ENCODE measurements around the gene ADH7. TPM values are rescaled to one million over a fixed set of nuclear protein-coding genes. Genes with fewer than 3 reads are reported as not detected.
"Not testable (repeated sequence)": the region's sequence is repeated elsewhere in the genome, so short reads cannot be mapped to it uniquely, and the experiment has no call there.

Gene ADH7
- total RNA-seq, 1 experiment from 2014 or later, result not detected

DNA sequence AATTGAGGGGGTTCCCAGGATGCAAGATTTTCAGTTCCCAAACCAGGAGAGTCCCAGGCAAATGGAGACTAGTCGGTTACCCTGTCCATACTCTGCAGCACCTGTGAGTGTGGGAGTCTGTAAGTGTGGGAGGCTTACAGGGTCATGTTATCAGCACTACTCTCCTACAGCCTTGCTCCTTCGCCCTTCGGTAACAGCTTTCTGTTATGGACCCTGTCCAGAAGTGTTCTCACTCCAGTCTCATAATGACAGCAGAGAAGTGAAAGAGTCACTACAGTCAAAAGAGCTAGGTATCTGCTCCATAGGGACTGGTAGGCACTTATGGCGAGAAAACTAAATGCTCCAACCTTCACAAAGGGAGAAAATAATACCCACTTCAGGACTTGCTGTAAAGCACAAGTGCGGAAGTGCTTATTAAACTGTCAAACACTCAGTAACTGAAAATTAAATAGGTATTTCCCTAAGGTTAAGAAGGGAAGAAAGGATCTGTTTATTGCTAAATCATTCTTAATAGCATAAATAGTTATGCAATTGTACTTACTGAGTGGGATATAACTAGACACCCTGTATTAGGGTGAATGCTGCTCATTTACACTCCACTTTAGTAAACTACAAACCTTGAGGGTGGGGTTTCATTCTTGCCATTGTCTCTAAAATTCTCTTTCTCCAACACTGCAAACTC is 2.7 kb upstream of the ADH7 start:
- no peak for DNase-seq
- H3K9me3 ChIP-seq, result no peaks in the 10 kb centered on the region
- no peaks in the 10 kb centered on the region for H3K27me3 ChIP-seq
- no peaks in the 10 kb centered on the region for H3K36me3 ChIP-seq
- H3K4me3 ChIP-seq, result no peak overlapping the region

DNA sequence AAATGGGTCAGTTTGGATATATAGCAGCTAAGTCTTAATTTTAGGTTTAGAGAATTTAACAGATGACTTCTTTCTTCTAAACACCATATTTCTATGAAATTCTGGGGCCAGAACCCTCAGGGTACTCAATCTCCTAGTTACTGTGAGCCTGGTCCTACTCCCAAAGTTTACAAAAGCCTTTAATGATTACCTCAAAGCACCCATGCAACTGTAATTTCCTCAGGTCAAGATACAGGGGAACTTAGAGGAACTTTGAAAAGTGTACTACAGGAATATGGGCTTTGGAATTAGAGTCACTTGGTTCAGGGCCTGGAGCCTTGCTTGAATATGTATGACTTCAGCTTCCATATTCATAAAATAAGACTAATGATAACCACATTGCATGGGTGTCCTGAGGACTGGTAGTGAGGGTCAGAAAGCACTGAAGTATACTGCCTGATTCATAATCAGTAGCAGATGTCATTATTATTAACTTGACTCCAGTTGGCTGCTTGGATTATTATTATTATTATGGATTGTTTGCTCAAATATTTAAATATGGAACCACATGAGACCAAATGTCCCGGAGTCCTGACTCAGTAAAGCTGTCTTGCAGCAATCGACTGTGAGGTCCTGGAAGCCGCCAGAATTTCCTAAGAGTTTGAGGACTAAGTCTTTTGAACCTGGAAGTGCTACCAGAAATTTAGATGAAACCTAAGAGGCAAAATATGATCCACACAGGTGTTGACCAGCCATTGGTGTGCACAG is 2.0 kb upstream of the ADH7 start:
- DNase-seq, result no peak
- Histone ChIP-seq H3K9me3 (no peaks in the 10 kb centered on the region), H3K4me3 (no peak overlapping the region), H3K27me3 (no peaks in the 10 kb centered on the region), H3K36me3 (no peaks in the 10 kb centered on the region)

DNA sequence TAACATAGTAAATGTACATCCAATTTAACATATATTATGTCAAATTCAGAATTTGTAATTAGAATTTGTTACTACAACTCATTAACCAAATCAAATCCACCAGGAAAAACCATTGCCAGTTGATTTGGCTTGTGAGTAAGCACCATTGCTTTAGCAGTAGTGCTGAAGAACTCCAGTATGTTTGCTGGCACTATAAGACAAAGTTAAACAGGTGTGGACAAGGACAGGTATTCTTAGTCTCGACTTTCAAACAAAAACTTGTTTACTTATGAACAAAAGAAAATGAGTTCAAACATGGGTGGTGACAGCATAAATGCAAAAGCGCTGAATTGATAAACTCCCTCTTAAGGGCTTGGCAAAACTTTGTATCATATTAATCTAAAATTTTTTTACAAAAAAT is 1.3 kb upstream of the ADH7 start:
- Histone ChIP-seq H3K27me3 (no peaks in the 10 kb centered on the region), H3K4me3 (no peak overlapping the region), H3K36me3 (no peaks in the 10 kb centered on the region), H3K9me3 (no peaks in the 10 kb centered on the region)
- DNase-seq, result no peak

DNA sequence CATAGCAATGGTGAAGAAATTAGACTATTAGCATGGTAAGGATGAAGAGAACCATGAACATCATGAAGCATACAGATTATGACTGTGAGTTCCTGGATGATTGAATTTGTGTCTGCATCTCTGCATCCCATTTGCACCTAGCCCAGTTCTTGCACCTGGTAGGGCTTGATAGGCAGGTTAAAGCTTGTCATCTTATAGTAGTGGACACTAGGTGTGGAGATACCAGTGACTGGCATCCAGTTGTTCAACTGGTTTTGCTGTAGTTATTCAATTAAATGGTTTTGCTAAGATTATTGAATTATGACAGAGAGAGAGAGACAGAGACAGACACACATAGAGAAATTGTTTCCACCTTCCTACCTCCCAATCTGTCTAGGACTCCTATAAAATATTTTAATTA is 5.0 kb downstream of the ADH7 start:
- Histone ChIP-seq H3K4me3 (no peak overlapping the region), H3K36me3 (no peaks in the 10 kb centered on the region), H3K9me3 (no peaks in the 10 kb centered on the region), H3K27me3 (no peaks in the 10 kb centered on the region)
- DNase-seq, result no peak

DNA sequence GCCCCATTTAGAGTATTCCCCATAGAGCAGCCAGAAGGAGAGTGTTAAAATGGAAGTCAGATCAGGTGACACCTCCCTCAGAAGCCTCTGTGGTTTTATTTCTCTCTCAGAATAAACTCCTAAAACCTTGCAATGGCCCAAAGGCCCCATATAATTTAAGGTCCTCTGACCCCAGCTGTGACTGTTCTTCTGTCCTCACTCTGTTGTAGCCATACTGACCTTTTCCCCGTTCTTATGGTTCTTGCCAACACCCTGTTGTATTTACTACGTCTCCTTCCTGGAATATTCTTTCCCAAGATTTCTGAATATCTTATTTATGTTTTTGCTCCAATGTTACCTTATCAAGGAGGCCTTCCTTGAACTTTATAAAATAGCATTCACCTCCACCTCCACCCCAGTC is 18.0 kb downstream of the ADH7 start:
- no peaks in the 10 kb centered on the region for H3K36me3 ChIP-seq
- H3K4me3 ChIP-seq, result no peak overlapping the region
- DNase-seq, result no peak
- H3K27me3 ChIP-seq, result no peaks in the 10 kb centered on the region
- no peaks in the 10 kb centered on the region for H3K9me3 ChIP-seq

DNA sequence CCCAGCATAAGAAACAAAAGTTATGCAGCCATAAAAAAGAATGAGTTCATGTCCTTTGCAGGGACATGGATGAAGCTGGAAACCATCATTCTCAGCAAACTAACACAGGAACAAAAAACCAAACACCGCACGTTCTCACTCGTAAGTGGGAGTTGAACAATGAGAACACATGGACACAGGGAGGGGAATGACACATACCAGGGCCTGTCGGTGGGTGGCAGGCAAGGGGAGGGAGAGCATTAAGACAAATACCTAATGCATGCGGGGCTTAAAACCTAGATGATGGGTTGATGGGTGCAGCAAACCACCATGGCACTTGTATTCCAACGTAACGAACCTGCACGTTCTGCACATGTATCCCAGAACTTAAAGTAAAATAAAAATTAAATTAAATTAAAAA is 19.4 kb downstream of the ADH7 start:
- not testable (repeated sequence) for H3K36me3 ChIP-seq, H3K4me3 ChIP-seq, H3K27me3 ChIP-seq, H3K9me3 ChIP-seq, DNase-seq

DNA sequence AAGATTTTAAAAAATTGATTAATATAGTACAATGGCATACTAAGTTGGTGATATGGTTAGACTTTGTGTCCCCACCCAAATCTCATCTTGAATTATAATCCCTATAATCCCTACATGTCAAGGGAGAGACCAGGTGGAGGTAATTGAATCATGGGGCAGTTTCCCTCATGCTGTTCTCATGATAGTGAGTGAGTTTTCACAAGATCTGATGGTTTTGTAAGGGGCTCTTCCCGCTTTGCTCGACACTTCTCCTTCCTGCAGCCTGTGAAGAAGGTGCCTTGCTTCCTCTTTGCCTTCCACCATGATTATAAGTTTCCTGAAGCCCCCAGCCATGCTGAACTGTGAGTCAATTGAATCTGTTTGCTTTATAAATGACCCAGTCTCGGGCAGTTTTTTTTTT is 20.2 kb downstream of the ADH7 start:
- not testable (repeated sequence) for H3K27me3 ChIP-seq, H3K4me3 ChIP-seq, H3K36me3 ChIP-seq, DNase-seq, H3K9me3 ChIP-seq

DNA sequence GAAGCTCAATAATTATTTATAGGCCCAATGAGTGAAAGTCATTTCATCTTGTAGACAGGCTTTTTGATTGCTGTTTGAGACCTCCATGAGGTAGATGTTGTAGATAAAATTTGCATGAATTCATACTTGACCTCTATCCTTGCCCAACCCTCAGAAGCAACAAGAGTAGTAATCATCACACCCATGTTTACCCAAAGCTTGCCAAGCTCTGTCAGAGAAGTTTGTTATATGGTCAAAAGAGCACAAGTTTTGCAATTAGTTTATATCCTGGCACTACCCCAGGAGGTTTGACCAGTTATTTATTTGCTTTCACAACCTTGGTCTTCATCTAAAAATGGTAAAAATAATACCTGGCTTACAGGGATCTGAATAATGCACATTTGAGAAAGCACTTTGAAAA is 20.7 kb downstream of the ADH7 start:
- DNase-seq, result no peak
- Histone ChIP-seq H3K4me3 (no peak overlapping the region), H3K9me3 (no peaks in the 10 kb centered on the region), H3K27me3 (no peaks in the 10 kb centered on the region), H3K36me3 (no peaks in the 10 kb centered on the region)

DNA sequence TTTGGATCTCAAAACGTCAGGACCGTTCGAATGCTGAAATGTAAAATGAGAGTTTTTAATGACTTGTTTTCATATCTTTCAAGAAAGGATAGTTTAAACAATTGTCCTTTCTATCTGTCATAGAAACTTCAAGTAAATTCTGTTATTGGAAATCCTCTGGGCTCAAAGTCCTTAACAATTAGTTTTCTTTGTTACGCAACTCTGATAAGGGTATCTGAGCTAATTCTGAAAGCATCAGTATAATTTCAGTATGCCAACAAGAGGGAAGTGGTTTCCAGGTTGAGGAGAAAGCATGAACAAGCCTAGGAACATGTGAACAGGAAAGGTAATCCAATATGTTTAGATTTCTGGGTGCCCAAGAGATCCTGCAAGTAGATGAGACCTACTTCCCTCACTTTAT is 22.0 kb downstream of the ADH7 start:
- Histone ChIP-seq H3K9me3 (no peaks in the 10 kb centered on the region), H3K36me3 (no peaks in the 10 kb centered on the region)

DNA sequence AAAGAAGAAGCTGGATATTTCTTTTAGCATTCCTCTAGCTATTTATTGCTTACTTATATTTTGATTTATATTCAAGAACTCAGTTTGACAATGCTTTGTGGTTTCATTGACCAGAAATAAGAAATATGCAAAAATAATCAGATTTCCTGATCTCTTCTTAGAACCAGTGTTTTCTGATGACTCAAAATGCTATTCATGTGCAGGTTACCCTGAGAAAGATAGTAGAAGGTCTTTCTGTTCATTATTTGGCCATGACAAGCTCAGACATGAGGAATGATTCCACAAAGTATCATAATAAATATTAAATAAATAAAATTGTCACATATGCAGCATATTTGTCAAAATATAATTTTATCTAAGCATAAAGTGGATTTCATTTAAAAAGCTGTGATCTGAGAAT is 24.1 kb downstream of the ADH7 start:
- H3K4me3 ChIP-seq, result no peak overlapping the region
- H3K27me3 ChIP-seq, result no peaks in the 10 kb centered on the region
- DNase-seq, result no peak
- H3K9me3 ChIP-seq, result no peaks in the 10 kb centered on the region
- no peaks in the 10 kb centered on the region for H3K36me3 ChIP-seq

More for the DNA sequence above, 22.0 kb downstream of the ADH7 start:
- no peak for DNase-seq
- Histone ChIP-seq H3K27me3 (no peaks in the 10 kb centered on the region), H3K4me3 (no peak overlapping the region)

DNA sequence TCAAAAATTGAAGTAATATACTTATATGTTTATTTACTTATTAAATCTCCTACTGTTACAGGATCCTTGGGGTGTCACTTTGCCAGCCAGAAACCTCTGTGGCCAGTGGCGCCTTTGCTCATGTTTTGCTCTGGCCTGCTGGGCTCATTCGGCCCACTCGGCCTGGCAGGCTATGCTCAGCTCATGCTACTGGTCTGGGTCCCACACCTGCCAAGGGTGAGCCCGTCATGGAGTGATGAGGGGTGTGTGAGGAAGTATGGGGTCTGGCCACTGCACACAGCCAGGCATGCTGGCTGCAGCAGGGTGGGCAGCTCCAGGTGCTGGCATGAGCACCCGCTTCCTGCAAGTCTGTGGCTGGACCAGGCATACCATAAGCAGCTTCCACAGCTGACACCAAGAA is 25.1 kb downstream of the ADH7 start:
- no peak for DNase-seq
- no peak overlapping the region for H3K4me3 ChIP-seq
- no peaks in the 10 kb centered on the region for H3K9me3 ChIP-seq
- H3K27me3 ChIP-seq, result no peaks in the 10 kb centered on the region
- no peaks in the 10 kb centered on the region for H3K36me3 ChIP-seq

DNA sequence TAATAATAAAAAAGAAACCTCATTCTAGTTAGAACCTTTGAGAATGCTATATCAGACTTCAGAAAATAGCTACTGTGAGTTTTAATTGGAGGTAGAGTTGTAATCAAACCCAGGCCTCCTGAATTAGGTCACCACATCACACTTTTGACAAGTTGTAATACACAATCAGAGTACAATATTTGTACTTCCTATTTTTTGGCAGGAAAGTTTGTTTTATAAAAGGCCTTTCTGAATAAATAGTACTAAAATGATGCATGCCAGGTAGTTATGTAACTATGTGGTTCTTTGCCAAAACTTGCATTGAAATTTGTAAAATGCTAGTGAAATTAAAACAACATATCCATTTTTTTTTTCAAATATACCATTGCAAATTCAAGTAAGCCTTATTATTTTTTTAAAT is 26.8 kb downstream of the ADH7 start:
- Histone ChIP-seq H3K9me3 (no peaks in the 10 kb centered on the region), H3K36me3 (no peaks in the 10 kb centered on the region), H3K4me3 (no peak overlapping the region), H3K27me3 (no peaks in the 10 kb centered on the region)
- DNase-seq, result no peak

DNA sequence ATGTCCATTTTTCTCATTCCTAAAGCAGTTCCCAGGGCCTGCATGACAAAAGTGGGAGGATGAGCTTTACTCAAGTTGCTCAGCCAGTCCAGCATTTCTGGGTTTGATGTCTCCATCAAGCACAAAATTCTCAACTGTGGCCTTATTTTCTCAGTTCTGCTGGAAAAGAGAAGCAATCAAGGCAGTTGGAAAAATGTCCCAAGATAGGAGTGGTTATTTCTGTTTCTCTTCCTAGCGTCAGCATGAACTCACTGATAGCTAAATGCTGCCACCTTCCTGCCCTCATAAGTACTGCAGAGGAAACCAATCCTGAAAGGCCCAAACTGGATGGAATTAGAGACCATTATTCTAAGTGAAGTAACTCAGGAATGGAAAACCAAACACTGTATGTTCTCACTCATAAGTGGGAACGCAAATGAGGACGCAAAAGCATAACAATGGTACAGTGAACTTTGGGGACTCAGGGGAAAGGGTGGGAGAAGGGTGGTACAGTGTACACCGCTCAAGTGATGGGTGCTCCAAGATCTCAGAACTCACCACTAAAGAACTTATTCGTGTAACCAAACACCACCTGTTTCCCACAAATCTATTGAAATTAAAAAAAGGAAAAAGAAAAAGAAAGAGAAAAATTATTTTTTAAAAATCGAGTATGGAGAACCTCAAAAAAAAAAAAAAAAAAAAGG is 29.6 kb downstream of the ADH7 start:
- H3K4me3 ChIP-seq, result no peak overlapping the region
- no peaks in the 10 kb centered on the region for H3K36me3 ChIP-seq

DNA sequence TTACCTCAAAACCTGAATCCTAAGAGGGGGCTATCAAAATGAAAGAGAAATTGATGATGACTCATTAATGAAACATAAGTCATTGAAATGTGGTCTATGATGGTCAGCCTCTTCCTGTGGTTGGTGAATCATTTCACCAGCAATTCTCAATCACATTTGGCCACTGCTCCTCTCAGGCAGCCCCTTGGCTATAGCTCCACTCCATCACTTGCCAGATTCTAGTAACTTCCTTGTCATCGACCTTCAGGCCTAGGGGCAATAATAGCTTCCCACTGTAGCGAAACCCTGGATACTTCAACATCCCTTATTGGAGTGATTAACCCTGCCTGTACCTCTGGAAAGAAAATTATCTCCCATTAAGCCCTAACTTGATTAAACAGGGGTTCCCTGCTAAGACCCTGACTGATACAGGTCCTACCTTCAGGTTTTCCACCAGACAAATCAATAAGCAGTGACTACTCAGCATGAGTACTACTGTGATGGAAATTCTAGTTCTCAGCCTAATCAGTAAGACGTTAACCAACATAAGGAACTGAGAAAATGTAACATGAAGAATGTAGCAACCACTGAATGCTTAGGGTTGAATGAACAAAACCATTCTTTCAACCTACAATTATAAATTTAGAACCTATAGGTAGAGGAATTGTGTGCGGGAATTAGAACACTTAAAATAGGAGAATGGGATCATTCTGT is 30.4 kb downstream of the ADH7 start:
- DNase-seq, result peak; percentile 65
- H3K36me3 ChIP-seq, result no peaks in the 10 kb centered on the region
- H3K27me3 ChIP-seq, result no peaks in the 10 kb centered on the region
- no peaks in the 10 kb centered on the region for H3K9me3 ChIP-seq
- no peak overlapping the region for H3K4me3 ChIP-seq

More for the DNA sequence above, 29.6 kb downstream of the ADH7 start:
- peak; percentile 37 for DNase-seq
- Histone ChIP-seq H3K9me3 (no peaks in the 10 kb centered on the region), H3K27me3 (no peaks in the 10 kb centered on the region)

DNA sequence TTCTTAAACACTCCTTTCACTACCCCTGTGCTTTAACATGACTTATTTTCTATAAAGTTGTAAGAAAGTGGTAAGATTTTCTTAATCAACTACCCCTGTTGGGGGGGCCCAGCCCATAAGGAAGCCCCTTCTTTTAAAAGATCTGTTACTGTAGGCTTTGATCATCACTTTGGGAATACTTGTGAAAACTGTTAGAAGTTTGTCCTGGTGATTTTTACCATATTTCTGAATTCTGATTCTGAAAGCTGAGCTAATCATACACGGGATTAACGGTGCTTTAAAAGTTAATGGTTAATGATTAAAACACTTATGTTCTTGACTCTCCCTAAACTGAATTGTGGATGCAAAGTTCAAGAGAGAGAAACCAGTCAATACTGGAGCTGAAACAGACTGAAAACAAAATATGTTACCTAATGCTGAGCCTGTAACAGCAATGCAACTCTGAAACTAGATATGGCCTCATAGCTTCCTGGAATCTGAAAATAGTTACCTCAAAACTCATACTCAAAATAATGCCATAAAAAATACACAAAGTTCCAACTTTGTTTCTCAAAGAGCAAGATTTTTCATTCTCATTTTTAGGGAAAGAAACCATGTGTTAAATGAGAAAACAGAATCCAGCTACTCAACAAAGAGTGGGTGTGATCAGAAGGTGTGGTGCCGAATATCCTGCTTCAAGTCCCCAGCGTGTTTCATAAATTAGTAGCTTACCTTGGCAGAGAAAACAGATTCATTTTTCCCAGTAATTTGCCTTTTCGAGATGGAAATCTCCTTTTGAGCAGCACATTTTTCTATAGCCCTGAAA is 31.6 kb downstream of the ADH7 start:
- Histone ChIP-seq H3K36me3 (no peaks in the 10 kb centered on the region), H3K9me3 (no peaks in the 10 kb centered on the region), H3K4me3 (no peak overlapping the region), H3K27me3 (no peaks in the 10 kb centered on the region)
- no peak for DNase-seq

DNA sequence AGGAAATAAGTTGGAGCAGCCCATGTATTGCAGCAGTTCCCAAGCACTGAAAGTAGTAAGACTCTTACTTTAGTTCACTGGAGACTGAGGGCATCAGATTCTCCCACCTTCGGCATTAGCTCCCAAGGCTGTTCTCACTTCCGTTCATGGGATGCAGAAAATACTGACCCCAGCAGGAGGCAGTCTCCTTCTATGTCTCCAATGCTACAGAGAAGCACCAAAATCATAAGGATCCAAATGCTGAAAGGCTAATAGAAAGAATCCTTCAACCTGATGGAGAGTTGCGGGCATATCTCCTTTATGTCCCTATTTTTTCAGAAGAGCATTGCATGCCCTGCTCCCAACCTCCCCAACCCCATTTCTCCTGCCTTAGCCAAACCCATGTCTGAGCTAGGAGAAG is 32.4 kb downstream of the ADH7 start:
- H3K4me3 ChIP-seq, result no peak overlapping the region
- no peak for DNase-seq
- no peaks in the 10 kb centered on the region for H3K9me3 ChIP-seq
- no peaks in the 10 kb centered on the region for H3K27me3 ChIP-seq
- H3K36me3 ChIP-seq, result no peaks in the 10 kb centered on the region
